GM18526 (cell line): ENCODE data around the gene LHFPL2.

ENCODE experiments used
- POLR2A ChIP-seq: IDR thresholded peaks from 3 replicates; pipeline ENCODE4 v1.6.1; 2011; ENCODE audit not compliant: insufficient read length; ENCODE audit errors: extremely low read depth

Gene LHFPL2

DNA sequence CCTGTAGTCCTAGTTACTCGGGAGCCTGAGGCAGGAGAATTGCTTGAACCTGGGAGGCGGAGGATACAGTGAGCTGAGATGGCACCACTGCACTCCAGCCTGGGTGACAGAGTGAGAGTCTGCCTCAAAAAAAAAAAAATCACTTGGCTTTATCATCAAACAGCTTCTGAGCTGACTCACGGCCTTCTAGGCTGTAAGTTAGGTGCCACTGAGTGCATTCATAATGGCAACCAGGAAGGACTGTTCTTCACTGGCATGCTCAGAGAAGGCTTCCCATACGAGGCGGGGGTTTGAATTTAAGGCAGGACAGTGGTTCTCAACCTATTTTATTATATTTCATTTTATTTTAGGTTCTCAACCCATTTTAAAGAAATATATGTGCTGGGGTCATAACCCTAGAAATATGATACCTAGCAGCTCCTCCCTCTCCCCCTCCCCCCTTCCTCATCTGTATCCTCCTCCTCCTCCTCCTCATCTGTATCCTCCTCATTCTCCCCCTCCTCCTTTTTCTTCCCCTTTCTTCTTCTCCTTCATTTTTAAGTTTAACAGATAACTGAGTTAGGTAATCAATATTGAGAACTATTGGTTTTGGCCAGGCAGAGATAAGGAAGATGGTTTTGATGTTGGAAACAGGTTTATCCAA is 19.0 kb upstream of the LHFPL2 start:
- TF ChIP-seq POLR2A: no peak

GRCh38 chr5:78666041-78666444 is 17.5 kb upstream of the LHFPL2 start:
- no peak for TF ChIP-seq POLR2A

DNA sequence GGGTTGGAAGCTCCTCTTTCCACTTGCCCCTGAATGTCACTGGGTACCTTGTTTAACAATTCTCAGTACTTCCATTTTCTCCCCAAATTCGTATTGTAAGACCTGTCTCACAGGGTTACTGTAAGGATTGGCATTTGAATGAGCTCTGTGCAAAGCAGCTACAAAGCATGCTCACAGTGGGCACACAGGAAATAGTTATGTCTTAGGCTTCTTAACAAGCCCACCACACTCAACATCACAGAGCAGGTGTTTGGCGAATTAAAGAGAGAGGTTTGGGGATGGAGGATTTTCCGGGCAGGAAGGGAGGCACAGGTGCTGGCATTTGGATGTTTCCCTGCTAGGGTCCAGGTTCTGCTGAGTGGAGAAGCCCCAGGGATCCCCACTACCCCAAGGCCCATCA is 17.0 kb upstream of the LHFPL2 start:
- no peak for TF ChIP-seq POLR2A

- no peak for TF ChIP-seq POLR2A
Observed at GRCh38 chr5:78662323-78662722, 13.8 kb upstream of the LHFPL2 start.

- TF ChIP-seq POLR2A: no peak
Observed at GRCh38 chr5:78661691-78662090, 13.1 kb upstream of the LHFPL2 start.

DNA sequence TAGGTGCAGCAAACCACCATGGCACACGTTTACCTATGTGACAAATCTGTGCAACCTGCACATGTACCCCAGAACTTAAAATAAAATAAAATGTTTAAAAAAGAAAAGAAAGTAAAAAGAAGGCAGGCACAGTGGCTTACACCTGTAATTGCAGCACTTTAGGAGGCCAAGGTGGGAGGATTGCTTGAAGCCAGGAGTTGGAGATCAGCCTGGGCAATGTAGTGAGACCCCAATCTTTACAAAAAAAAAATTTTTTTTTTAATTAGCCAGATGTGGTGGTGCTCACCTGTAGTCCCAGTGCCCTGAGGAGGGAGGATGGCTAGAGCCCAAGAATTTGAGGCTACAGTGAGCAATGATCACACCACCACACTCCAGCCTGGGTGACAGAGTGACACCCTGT is 12.5 kb upstream of the LHFPL2 start:
- no peak for TF ChIP-seq POLR2A

DNA sequence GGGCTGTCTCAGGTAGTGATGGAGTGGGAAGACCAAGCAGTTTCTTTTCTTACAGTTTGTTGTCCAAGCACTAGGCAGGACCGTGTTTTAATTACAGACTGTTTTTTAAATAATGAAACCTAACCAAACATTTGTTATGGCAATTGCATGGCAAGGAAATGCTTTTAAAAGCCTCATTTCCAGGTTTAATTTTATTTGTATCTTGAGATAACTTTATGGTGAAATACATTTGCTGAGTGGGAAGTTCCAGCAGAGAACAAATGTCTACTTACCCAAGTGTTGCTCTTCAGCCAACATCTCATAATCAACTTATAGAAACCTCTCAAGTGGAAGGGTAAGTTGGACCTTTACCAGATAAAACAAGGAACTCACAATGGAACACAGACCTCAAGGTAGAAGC is 11.8 kb upstream of the LHFPL2 start:
- TF ChIP-seq POLR2A: no peak

GRCh38 chr5:78659714-78660113 is 11.1 kb upstream of the LHFPL2 start:
- TF ChIP-seq POLR2A: no peak

GRCh38 chr5:78659114-78659513 is 10.5 kb upstream of the LHFPL2 start:
- TF ChIP-seq POLR2A: no peak

GRCh38 chr5:78657201-78657600 is 8.6 kb upstream of the LHFPL2 start:
- TF ChIP-seq POLR2A: no peak

- no peak for TF ChIP-seq POLR2A
Observed at GRCh38 chr5:78655746-78656290, 7.2 kb upstream of the LHFPL2 start.

GRCh38 chr5:78654386-78654785 is 5.8 kb upstream of the LHFPL2 start:
- TF ChIP-seq POLR2A: no peak

DNA sequence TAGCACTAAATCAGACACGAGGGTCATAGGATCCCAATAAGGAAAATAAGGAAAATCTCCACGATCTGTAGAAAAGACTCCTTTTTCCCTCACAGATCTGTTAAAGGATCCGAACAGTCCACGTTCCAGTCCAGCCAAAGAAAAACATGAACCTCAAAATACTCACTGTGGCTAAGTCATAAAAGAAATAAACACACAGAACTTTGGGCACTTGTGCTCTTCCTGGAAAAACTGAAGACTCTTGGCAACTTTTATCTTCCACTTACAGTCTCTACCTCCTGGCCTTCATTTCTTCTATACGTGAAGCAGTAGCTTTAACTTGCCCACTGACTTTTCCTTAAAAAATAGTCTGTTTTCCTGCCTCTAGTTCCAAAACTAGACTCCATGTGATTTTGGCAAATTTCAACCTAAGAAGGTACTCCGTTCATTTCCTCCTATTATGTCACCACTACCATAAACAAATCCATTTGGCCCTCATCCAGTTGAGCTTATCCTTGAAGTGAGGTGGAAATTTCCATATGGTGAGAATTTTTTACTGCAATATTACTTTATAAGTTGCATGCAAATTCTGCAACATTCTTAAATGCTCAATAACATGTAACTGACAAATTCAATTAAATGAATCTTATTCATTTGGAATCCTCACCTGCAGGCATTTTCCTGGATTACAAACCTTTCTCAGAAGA is 5.3 kb upstream of the LHFPL2 start:
- no peak for TF ChIP-seq POLR2A

- no peak for TF ChIP-seq POLR2A
Observed at GRCh38 chr5:78653031-78653430, 4.5 kb upstream of the LHFPL2 start.

DNA sequence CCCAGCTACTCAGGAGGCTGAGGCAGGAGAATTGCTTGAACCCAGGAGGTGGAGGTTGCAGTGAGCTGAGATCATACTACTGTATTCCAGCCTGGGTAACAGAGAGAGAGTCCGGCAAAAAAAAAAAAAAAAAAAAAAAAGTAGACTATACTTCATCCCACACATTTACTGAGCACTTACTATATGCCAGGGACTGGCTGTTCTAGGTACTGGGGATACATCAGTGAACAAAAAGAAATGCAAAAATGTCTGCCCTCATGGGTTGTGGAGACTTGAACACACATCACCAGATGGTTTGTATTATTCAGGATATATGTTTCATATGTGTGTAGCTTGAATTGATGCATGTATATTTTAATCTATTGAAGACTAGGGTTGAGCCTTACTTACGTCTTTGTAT is 2.9 kb upstream of the LHFPL2 start:
- TF ChIP-seq POLR2A: no peak

DNA sequence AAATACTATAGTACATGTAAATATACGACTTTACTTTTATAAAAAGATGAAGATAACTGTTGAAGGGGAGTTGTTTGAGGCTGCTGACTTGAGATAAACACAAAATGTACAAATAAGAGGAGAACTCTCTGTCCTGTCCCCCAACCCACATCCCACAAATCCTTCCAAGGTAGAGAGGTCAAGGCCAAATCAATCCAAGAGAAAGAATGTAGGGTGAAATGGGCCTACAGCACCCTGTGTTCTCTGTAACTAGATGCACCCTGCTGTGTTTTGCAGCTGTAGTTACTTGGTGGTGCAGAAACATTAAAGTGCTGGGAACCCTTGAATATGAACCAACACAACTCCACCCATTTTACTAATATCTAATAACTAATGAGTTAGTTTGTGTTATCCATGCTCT is 2.0 kb upstream of the LHFPL2 start:
- no peak for TF ChIP-seq POLR2A

DNA sequence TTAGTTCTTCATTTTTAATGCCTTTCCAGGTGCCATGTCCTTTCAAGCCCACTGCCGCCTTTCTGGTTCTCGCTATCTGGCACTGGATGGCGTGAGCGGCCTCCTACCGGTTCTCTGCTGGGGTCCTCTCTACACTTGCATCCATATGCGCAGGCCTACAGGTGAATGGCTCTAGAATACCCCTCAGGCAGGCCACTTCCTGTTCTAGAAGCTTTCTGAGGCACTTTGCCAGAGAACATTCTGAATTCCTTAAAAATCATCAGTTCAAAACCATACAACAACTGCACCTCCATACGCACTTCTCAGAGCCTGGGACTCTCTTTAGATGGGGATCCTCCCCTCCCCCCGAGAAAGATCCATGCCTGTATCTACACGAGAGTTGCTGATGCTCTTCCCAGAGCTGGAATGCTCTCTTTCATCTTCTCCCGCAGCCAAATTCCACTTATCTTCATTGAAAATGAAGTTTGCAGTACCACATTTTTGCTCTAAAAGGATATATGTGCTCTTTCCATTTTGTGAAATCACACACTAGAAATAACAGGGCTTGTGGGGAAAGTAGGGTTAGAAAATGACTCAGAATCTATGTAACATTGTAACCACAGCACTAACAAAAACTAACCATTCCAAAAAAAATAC is 1.4 kb upstream of the LHFPL2 start:
- no peak for TF ChIP-seq POLR2A

DNA sequence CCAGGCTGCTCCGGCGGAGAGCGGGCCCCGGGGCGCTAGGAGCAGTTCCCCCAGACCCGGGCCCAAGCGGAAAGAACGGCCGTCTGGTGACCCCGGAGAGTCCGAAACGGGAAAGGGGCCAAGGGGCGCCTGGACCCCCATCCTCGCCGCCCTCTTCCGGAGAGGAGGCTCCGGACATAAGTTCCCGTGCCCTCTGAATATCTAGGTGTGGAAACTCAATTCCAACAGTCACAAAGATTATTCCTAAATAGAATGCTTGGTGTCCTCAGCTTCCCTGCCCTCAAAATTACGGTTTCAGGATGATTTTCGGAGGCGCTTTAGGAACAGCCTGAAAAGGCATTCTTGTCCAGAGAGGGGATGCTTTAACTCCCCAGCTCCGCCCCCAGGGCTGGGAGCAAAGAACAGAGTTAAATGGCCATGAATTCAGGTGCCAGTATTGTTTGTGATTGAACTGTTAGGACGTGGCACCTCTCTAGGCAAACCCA is 681 bp upstream of the LHFPL2 start:
- TF ChIP-seq POLR2A: no peak
